ENCODE data around the gene BMPR1B. TPM values are rescaled to one million over a fixed set of nuclear protein-coding genes. Genes with fewer than 3 reads are reported as not detected.
"Not testable (repeated sequence)": the region's sequence is repeated elsewhere in the genome, so short reads cannot be mapped to it uniquely, and the experiment has no call there.

The BMPR1B gene
- total RNA-seq, 1 donor = under 0.01 TPM

GRCh38 chr4:94801016-94801415 is 43.3 kb downstream of the BMPR1B start:
- no peaks in the 10 kb centered on the region for H3K27me3 ChIP-seq (ENCODE audit: insufficient read depth, low read length)
- no peaks in the 10 kb centered on the region for H3K9me3 ChIP-seq (ENCODE audit: low read depth, low read length)
- H3K4me1 ChIP-seq (ENCODE audit: insufficient read depth, low read length) = no peaks in the 10 kb centered on the region
- no peak overlapping the region for H3K4me3 ChIP-seq (ENCODE audit: low read length)

- H3K4me1 ChIP-seq (ENCODE audit: insufficient read depth, low read length) = no peaks in the 10 kb centered on the region
- no peak overlapping the region for H3K4me3 ChIP-seq (ENCODE audit: low read length)
- H3K27me3 ChIP-seq (ENCODE audit: insufficient read depth, low read length) = no peaks in the 10 kb centered on the region
- H3K9me3 ChIP-seq (ENCODE audit: low read depth, low read length) = no peaks in the 10 kb centered on the region
Observed at GRCh38 chr4:94802091-94802490, 44.3 kb downstream of the BMPR1B start.

DNA sequence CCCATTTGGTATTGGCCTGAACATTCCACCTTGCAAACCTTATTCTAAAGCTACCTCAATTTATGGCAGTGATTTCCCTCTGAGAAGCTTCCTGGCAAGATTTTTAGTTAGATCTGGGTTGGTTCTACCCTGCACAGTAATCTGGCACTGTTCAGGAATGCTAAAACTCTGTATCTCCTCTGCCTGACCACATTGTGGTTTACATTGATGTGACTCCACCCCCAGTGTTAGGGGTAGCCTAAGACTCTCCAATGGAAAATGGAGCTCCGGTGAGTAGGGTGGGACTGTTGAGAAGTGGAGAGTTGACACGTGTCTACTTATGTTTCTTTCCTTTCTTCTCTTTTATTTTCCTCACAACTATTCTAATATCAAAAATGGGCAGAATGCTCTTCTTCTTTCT is 45.4 kb downstream of the BMPR1B start:
- Histone ChIP-seq H3K27me3 (ENCODE audit: insufficient read depth, low read length) (no peaks in the 10 kb centered on the region), H3K9me3 (ENCODE audit: low read depth, low read length) (no peaks in the 10 kb centered on the region), H3K4me1 (ENCODE audit: insufficient read depth, low read length) (no peaks in the 10 kb centered on the region), H3K4me3 (ENCODE audit: low read length) (no peak overlapping the region)

- H3K4me1 ChIP-seq (ENCODE audit: insufficient read depth, low read length) = no peaks in the 10 kb centered on the region
- H3K4me3 ChIP-seq (ENCODE audit: low read length) = no peak overlapping the region
- no peaks in the 10 kb centered on the region for H3K9me3 ChIP-seq (ENCODE audit: low read depth, low read length)
- no peaks in the 10 kb centered on the region for H3K27me3 ChIP-seq (ENCODE audit: insufficient read depth, low read length)
Observed at GRCh38 chr4:94804650-94805049, 46.9 kb downstream of the BMPR1B start.

DNA sequence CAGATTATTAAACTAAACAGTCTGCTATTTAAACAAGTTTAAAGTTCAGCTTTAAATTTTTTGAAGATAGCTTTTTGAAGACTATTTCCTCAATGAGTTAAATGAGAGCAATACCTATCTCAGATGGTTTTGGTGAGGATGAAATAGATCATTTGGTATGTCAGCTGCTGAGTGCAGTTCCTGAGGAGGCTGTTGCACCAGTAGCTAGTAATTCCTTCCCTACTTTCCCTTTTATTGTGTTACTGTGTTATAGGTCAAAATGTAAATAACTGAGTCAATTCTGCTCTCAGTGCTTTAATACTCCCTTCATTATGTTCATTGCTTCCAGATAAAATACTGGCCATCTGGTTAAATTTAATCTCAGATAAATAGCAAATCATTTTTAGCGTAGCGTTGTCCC is 48.6 kb downstream of the BMPR1B start:
- no peaks in the 10 kb centered on the region for H3K4me1 ChIP-seq (ENCODE audit: insufficient read depth, low read length)
- H3K27me3 ChIP-seq (ENCODE audit: insufficient read depth, low read length) = no peaks in the 10 kb centered on the region
- H3K9me3 ChIP-seq (ENCODE audit: low read depth, low read length) = no peaks in the 10 kb centered on the region
- no peak overlapping the region for H3K4me3 ChIP-seq (ENCODE audit: low read length)

- Histone ChIP-seq H3K4me1 (ENCODE audit: insufficient read depth, low read length) (no peaks in the 10 kb centered on the region), H3K4me3 (ENCODE audit: low read length) (no peak overlapping the region), H3K27me3 (ENCODE audit: insufficient read depth, low read length) (no peaks in the 10 kb centered on the region), H3K9me3 (ENCODE audit: low read depth, low read length) (no peaks in the 10 kb centered on the region)
Observed at GRCh38 chr4:94811643-94812042, 53.9 kb downstream of the BMPR1B start.

GRCh38 chr4:94813221-94813620 is 55.5 kb downstream of the BMPR1B start:
- no peak overlapping the region for H3K4me3 ChIP-seq (ENCODE audit: low read length)
- H3K9me3 ChIP-seq (ENCODE audit: low read depth, low read length) = no peaks in the 10 kb centered on the region
- H3K4me1 ChIP-seq (ENCODE audit: insufficient read depth, low read length) = no peaks in the 10 kb centered on the region
- H3K27me3 ChIP-seq (ENCODE audit: insufficient read depth, low read length) = no peaks in the 10 kb centered on the region

GRCh38 chr4:94814237-94814636 is 56.5 kb downstream of the BMPR1B start:
- Histone ChIP-seq H3K4me1 (ENCODE audit: insufficient read depth, low read length) (no peaks in the 10 kb centered on the region), H3K27me3 (ENCODE audit: insufficient read depth, low read length) (no peaks in the 10 kb centered on the region), H3K9me3 (ENCODE audit: low read depth, low read length) (no peaks in the 10 kb centered on the region), H3K4me3 (ENCODE audit: low read length) (no peak overlapping the region)

- Histone ChIP-seq H3K4me1 (ENCODE audit: insufficient read depth, low read length) (no peaks in the 10 kb centered on the region), H3K9me3 (ENCODE audit: low read depth, low read length) (no peaks in the 10 kb centered on the region), H3K27me3 (ENCODE audit: insufficient read depth, low read length) (no peaks in the 10 kb centered on the region), H3K4me3 (ENCODE audit: low read length) (no peak overlapping the region)
Observed at GRCh38 chr4:94819371-94820168, 61.8 kb downstream of the BMPR1B start.

- H3K4me3 ChIP-seq (ENCODE audit: low read length) = no peak overlapping the region
Observed at GRCh38 chr4:94826206-94826605, 68.5 kb downstream of the BMPR1B start.

DNA sequence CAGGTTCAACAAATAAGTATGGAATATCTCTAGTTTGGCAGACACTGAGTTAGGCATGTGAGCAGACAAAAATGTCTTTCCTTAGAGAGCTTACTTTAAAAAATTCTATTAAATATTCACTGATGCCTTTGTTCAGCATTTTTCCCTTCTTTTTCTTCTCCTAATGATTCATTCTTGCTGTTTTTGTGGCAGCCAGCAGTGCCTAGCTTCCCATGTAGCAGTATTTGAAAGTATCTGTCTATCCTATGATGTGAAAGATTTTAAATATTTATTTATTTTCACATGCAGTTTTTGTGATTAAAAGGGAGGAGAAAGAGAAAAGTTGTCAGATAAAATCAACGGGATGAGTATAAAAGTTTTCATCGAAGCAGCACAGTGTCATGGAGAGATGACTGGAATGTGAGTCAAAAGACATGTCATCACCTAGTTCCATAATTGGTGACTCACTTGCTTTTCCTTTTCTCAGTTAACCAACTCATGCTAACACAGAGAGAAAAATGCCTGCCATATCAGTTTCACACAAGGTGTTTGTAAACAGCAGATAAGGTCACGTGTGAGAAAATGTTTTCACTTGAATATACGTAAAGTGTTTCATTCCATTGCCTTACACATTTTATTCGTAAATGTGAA is 69.8 kb downstream of the BMPR1B start:
- H3K27me3 ChIP-seq (ENCODE audit: insufficient read depth, low read length) = no peaks in the 10 kb centered on the region
- H3K9me3 ChIP-seq (ENCODE audit: low read depth, low read length) = no peaks in the 10 kb centered on the region
- H3K4me3 ChIP-seq (ENCODE audit: low read length) = no peak overlapping the region
- H3K4me1 ChIP-seq (ENCODE audit: insufficient read depth, low read length) = no peaks in the 10 kb centered on the region

More at GRCh38 chr4:94826206-94826605, 68.5 kb downstream of the BMPR1B start:
- no peaks in the 10 kb centered on the region for H3K27me3 ChIP-seq (ENCODE audit: insufficient read depth, low read length)
- no peaks in the 10 kb centered on the region for H3K9me3 ChIP-seq (ENCODE audit: low read depth, low read length)
- no peaks in the 10 kb centered on the region for H3K4me1 ChIP-seq (ENCODE audit: insufficient read depth, low read length)

DNA sequence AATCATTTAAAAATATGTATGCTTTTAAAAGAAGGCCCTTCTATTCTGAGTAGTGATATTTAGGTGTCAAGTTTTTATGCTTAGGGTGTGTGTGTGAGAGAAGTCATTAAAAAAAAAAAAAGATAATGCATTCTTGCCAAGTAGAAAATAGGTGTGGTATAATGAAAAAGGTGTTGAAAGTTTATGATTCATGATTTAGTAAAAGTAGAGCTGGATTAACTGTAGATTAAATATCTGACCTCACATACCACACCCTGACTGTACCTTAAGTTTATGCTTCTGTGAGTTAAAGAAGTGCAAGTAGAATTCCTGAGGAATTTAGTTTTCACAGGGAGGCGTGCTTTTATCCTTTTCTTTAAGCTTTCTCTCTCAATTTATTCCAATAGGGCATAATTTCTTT is 71.1 kb downstream of the BMPR1B start:
- H3K4me3 ChIP-seq (ENCODE audit: low read length) = no peak overlapping the region
- no peaks in the 10 kb centered on the region for H3K4me1 ChIP-seq (ENCODE audit: insufficient read depth, low read length)
- H3K9me3 ChIP-seq (ENCODE audit: low read depth, low read length) = no peaks in the 10 kb centered on the region
- H3K27me3 ChIP-seq (ENCODE audit: insufficient read depth, low read length) = no peaks in the 10 kb centered on the region

- Histone ChIP-seq H3K27me3 (ENCODE audit: insufficient read depth, low read length) (no peaks in the 10 kb centered on the region), H3K4me1 (ENCODE audit: insufficient read depth, low read length) (no peaks in the 10 kb centered on the region), H3K9me3 (ENCODE audit: low read depth, low read length) (no peaks in the 10 kb centered on the region), H3K4me3 (ENCODE audit: low read length) (no peak overlapping the region)
Observed at GRCh38 chr4:94831607-94832006, 73.9 kb downstream of the BMPR1B start.

- not testable (repeated sequence) for H3K4me3 ChIP-seq (ENCODE audit: low read length); H3K27me3 ChIP-seq (ENCODE audit: insufficient read depth, low read length); H3K4me1 ChIP-seq (ENCODE audit: insufficient read depth, low read length); H3K9me3 ChIP-seq (ENCODE audit: low read depth, low read length)
Observed at GRCh38 chr4:94832329-94832728, 74.6 kb downstream of the BMPR1B start.

GRCh38 chr4:94833394-94833793 is 75.6 kb downstream of the BMPR1B start:
- no peaks in the 10 kb centered on the region for H3K27me3 ChIP-seq (ENCODE audit: insufficient read depth, low read length)
- H3K4me3 ChIP-seq (ENCODE audit: low read length) = no peak overlapping the region
- H3K4me1 ChIP-seq (ENCODE audit: insufficient read depth, low read length) = no peaks in the 10 kb centered on the region
- no peaks in the 10 kb centered on the region for H3K9me3 ChIP-seq (ENCODE audit: low read depth, low read length)

- Histone ChIP-seq H3K4me1 (ENCODE audit: insufficient read depth, low read length) (no peaks in the 10 kb centered on the region), H3K4me3 (ENCODE audit: low read length) (no peak overlapping the region), H3K9me3 (ENCODE audit: low read depth, low read length) (no peaks in the 10 kb centered on the region), H3K27me3 (ENCODE audit: insufficient read depth, low read length) (no peaks in the 10 kb centered on the region)
Observed at GRCh38 chr4:94834501-94834900, 76.7 kb downstream of the BMPR1B start.
